Activated CD4-positive, alpha-beta T cell treated with anti-CD3 and anti-CD28 coated beads, Interleukin-2, amount 50 U/mL, for 24 hours (primary cell): Measurements from ENCODE around the gene PNMA1.

Experiments
- DNase-seq, 2 donors: peaks; one replicate each; pipeline ENCODE4 v3.0.0-alpha.2; 2020; ENCODE audit warnings: low read depth in 1 of 2, low spot score in 1 of 2

Gene PNMA1, protein sequence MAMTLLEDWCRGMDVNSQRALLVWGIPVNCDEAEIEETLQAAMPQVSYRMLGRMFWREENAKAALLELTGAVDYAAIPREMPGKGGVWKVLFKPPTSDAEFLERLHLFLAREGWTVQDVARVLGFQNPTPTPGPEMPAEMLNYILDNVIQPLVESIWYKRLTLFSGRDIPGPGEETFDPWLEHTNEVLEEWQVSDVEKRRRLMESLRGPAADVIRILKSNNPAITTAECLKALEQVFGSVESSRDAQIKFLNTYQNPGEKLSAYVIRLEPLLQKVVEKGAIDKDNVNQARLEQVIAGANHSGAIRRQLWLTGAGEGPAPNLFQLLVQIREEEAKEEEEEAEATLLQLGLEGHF

DNA sequence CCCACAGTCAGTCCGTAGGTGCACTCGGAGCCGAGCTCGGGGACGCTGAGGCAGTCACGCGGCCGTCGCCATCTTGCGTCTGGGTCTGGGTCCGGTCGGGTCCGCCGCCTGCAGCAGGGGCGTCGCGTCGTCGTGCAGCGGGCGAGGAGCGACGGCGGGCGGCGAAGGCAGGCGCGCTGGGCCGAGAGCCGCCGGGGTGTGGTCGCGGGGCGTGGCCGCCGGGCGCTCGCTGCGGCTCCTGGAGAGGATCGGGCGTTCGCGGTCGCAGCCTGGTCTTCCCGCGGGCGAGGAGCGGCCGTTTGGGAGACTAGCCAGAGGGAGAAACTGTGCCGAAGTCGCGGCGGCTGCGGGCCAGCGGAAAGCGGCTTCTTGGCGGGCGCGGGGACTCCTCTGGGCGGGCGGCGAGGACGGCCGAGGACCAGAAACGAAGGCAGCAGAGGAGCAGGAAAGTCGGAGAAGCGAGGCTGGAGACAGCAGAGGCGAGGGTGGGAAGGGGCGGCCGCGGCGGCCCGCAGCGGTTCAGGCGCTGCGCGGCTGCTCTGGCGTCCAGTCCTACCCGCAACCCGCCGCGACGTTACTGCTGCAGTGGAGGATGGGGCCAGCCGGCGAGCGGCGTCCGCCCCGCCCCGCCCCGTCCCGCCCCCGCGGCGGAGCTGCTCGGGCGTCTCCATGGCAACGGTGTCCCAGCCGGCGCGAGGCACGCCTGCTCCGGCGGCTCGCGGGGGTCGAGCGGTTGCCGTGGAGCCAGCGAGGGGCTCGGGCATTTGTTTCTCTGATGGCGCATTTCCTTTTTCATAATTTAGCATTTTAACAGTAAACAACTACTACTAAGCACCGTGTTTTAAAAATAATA is at the start of gene PNMA1:
TSS of gene PNMA1 (minus strand) at position 582 of the 853 bp plus-strand sequence. CDS start 745 bp downstream, outside the sequence.
- DNase-seq = peak; percentile 68 to 76

- no peak for DNase-seq
These were observed 49.2 kb upstream of the PNMA1 start for GRCh38 chr14:73763396-73763795.

DNA sequence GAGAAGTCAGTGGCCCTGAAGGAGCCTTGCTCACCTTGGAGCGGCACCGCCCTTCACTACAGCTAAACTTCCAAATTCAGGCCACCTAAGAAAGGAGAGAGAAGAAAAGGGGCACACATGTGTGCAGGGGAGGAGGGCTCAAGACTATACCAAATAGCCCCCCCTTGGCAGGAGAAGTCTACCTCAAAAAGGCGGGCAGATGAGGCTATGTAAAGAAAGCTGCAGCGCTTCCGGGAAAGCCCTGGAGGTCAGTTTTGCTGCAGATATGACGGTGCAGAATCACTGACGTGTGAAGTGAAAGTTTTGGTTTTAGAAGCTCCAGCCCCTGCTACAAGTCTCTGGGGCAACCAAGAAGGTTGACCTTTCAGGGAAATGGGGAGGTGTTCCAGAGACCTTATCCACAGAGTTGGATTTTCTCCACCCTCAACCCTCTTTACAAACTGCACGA is 48.2 kb upstream of the PNMA1 start:
- DNase-seq = no peak

- DNase-seq = peak in 1 of 2 donors; percentile 34
These were observed 47.6 kb upstream of the PNMA1 start for GRCh38 chr14:73761618-73762355.

DNA sequence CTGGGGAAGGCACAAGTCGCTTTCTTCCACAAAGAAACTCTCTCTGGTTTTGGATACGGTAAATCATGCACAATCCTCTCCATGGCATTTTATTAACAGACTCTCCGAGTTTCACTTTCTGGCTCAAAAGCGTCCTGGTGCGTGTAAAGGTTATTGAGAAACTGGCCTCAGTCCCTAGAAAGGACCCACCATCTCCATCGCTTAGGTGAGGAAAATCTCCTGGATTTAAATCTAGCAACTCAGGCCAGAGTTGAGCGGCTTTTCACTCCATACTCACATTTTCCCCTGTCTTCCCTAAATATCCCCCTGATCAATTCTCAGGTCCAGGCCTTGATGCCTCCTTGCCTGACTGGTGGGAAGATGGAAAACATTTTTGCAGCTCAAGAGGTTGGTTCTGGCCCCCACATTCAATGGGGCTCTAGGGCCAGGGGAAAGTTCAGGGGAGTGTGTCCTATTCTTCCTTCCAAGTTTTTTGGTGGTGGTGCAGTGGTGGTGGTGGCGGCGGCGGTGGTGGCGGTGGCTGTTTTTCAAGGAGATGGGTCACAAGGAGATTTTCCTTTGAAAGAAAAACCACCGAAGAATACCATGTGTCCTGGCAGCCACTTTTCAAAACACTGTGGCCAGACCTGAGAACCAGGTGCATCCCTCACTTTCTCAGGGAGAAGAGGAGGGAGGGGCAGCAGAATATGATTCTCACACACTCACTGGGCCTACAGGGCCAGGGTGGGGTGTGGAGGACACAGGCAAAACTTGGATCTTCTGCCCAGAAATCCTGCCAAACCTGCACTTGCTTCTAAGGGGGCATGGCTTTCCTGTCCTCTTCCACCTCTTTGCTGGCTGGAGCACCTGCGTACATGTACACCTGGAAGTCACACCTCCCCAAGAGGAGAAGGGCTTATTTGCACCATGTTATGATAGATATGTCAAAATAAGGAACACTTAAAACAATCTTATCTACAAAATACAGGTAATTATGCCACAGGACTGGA is 46.7 kb upstream of the PNMA1 start:
- no peak for DNase-seq

- peak; percentile 91 to 93 for DNase-seq
These were observed 45.8 kb upstream of the PNMA1 start for GRCh38 chr14:73759714-73760597.

- DNase-seq = peak in 1 of 2 donors; percentile 40
These were observed 45.1 kb upstream of the PNMA1 start for GRCh38 chr14:73759183-73759713.

GRCh38 chr14:73758392-73759182 is 44.4 kb upstream of the PNMA1 start:
- DNase-seq = peak; percentile 44 to 60

- DNase-seq = no peak
These were observed 43.8 kb upstream of the PNMA1 start for GRCh38 chr14:73757876-73758391.

- no peak for DNase-seq
These were observed 43.2 kb upstream of the PNMA1 start for GRCh38 chr14:73757381-73757780.

DNA sequence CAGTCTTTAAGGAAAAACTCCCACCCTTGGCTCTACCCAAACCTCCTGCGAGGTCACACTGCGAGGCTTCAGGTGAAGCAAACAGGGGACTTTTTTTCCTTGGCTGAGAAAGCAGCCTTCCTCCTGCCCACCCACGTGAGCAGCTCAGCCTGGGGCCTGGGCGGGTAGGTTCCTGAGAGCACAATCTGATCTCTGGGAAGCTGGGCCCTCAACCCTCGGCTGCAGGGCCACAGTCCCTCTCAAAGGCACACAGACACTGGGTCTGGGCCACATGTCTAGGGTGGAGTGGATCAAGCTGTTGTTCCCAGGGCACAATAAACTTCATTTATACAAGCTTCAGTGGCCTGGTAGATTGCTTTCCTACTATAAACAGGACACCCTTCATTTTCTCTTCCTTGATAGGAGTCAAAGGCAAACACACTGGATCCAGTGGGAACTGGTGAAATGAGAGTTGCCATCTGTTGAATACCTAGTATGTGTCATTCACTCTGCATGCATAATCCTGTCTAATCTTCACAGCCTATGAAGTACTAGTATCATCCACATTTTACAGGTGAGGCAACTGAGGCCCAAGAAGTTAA is 41.3 kb upstream of the PNMA1 start:
- DNase-seq = no peak

DNA sequence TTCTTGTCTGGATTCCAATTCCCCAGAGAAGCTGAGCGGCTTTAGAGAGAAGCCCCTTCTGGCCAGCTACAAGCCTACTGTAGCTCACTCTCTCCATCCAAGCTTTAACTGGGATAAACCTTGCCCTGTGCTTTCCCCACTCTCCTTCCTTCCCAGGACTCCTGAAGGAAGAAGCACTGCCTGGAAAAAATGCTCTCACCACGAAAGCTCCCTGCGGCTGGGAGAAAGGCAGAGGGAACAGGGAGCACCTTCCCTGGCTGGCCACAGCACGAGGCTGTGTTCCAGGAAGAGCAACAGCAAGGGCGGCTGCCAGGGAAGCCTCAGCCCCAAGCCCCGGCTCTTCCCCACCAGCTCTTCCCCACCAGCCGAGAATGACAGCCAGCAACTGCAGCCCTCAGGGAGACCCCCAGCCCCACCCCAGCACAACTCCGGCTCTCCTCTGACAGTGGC is 40.8 kb upstream of the PNMA1 start:
- DNase-seq = no peak

GRCh38 chr14:73753887-73754795 is 40.0 kb upstream of the PNMA1 start:
- DNase-seq = peak in 1 of 2 donors; percentile 47

DNA sequence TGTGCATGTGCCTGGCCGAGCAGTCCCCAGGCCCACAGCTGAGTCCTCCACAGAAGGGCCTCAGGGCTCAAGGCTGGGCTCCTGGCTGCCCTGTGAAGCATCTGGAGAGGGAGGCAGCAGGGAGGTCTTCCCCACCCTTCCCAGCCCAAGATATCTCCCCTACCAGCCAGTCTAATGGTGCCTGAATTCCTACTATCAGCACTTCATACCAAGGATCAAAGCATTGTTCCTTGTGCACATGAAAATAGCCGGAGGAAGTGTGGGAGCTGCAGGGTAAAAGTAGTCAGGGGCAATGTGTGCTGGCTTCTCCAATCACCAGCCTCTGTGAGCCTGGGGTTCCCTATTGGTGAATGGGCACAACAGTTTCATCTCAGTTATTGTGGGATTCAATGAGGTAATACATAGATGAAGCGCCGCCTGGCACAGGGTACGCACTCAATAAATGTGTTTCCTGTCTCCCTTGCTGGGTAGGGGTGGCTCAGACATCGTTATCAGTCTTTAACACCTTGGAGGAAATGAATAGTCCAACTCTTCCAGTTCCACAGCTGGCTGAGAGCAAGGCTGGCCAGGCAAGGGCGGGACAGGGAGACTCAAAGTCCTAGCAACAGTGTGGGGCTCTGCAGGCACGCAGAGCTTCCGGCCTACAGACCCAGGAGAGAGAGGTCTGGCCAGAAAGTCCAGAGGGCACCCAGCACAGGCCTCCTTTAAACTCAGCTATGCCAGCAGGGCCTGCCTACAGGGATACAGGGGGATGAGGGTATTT is 39.1 kb upstream of the PNMA1 start:
- DNase-seq = no peak

DNA sequence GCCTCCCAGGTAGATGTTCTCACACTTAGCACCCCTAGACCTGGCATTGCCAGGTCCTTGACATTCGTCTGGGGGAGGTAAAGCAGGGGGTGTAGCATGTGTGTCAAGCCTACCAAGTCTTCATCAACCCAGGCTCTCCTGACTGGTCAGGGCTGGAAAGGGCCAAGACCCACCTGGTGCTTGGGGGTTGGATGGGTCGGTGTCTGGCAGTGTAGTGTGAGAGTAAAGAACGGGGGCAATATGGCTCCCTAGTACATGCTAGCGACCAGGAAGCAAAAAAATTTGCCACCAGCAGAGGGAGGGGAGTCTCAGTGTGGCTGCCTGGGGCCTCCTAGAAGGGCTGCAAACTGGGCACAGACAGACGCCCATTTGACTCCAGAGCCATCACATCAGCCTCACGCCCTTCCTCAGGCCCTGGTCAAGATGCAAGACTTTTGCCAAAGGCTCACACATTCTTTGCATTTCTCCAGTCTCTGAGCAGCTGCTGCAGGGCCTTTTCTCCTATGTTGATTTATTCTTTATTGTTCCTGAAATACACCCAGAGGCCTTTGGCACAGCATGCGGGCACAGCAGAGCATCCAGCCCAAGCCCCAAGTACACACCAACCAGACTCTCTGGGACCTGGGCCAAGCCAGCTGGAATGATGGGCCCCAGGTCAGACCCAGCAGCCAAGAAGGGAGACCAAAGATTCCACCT is 38.3 kb upstream of the PNMA1 start:
- DNase-seq = no peak
